ENCODE results near the gene TIMM13. TPM values are rescaled to one million over a fixed set of nuclear protein-coding genes. Genes with fewer than 3 reads are reported as not detected.

Gene TIMM13
- total RNA-seq, 1 donor from 2014 or later = 22.3 TPM

DNA sequence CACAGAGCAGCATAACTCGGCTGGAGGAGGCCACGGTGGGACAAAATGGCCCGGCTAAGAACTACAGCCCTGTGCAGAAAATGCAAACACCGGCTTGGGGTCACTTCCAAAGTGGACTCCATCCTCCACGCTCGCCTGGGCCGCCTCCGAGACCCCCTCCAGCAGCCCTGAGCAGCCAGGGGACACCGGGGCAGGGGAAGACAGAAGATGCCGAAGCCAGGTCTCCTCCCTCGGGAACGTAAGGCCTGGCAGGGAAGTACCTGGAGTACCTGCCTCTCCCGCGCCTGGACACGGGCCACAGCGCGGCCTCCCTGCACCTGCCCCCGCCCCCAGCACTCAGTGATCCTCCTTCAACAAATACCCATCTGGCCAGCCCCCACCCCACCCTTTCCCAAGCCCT is 24.4 kb upstream of the TIMM13 start:
- no peaks in the 10 kb centered on the region for H3K9me3 ChIP-seq (ENCODE audit: low read depth)
- Mint-ChIP-seq H3K4me1 (peaks cover 17% of the 10 kb centered on the region), H3K36me3 (peaks cover 11% of the 10 kb centered on the region), H3K27ac (no peak overlapping the region), H3K27me3 (ENCODE audit: insufficient read depth, low read depth) (peaks cover 3% of the 10 kb centered on the region), H3K4me3 (no peak overlapping the region), H3K9me3 (no peaks in the 10 kb centered on the region)
- no peak overlapping the region for H3K27ac ChIP-seq
- no peaks in the 10 kb centered on the region for H3F3A ChIP-seq (ENCODE audit: low read depth)
- peaks cover 93% of the 10 kb centered on the region for H4K20me1 ChIP-seq (ENCODE audit: low read depth)
- TF ChIP-seq, protein P1, sequence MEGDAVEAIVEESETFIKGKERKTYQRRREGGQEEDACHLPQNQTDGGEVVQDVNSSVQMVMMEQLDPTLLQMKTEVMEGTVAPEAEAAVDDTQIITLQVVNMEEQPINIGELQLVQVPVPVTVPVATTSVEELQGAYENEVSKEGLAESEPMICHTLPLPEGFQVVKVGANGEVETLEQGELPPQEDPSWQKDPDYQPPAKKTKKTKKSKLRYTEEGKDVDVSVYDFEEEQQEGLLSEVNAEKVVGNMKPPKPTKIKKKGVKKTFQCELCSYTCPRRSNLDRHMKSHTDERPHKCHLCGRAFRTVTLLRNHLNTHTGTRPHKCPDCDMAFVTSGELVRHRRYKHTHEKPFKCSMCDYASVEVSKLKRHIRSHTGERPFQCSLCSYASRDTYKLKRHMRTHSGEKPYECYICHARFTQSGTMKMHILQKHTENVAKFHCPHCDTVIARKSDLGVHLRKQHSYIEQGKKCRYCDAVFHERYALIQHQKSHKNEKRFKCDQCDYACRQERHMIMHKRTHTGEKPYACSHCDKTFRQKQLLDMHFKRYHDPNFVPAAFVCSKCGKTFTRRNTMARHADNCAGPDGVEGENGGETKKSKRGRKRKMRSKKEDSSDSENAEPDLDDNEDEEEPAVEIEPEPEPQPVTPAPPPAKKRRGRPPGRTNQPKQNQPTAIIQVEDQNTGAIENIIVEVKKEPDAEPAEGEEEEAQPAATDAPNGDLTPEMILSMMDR (IDR thresholded peaks at IDR 0.05) = no peak
- TF ChIP-seq EZH2phosphoT487 (IDR thresholded peaks at IDR 0.05) (no peak), EZH2 (IDR thresholded peaks at IDR 0.05) (no peak)
- no peak overlapping the region for H3K4me3 ChIP-seq
- no peak for DNase-seq (ENCODE audit: low spot score)
- H2AFZ ChIP-seq (replicated peaks) = no peak overlapping the region
- H3K9ac ChIP-seq = no peak overlapping the region
- H3K79me2 ChIP-seq (ENCODE audit: low read depth) = peaks cover 99% of the 10 kb centered on the region
- no peaks in the 10 kb centered on the region for H3K27me3 ChIP-seq
- no peaks in the 10 kb centered on the region for H3K36me3 ChIP-seq
- H3K4me2 ChIP-seq = no peak overlapping the region
- H3K4me1 ChIP-seq = peaks cover 11% of the 10 kb centered on the region

- H3K27ac Mint-ChIP-seq = no peak overlapping the region
- Histone ChIP-seq H3K9me3 (ENCODE audit: low read depth) (no peaks in the 10 kb centered on the region), H3K4me2 (no peak overlapping the region), H3F3A (ENCODE audit: low read depth) (no peaks in the 10 kb centered on the region), H3K4me1 (peaks cover 17% of the 10 kb centered on the region), H3K9ac (no peak overlapping the region), H3K27ac (no peak overlapping the region), H3K27me3 (no peaks in the 10 kb centered on the region), H4K20me1 (ENCODE audit: low read depth) (peaks cover 98% of the 10 kb centered on the region), H3K79me2 (ENCODE audit: low read depth) (peaks cover 100% of the 10 kb centered on the region), H3K36me3 (no peaks in the 10 kb centered on the region), H3K4me3 (no peak overlapping the region), H2AFZ (replicated peaks) (no peak overlapping the region)
- H3K4me3 Mint-ChIP-seq = no peak overlapping the region
- H3K9me3 Mint-ChIP-seq = no peaks in the 10 kb centered on the region
- TF ChIP-seq, protein P1 (IDR thresholded peaks at IDR 0.05) = no peak
- no peak for TF ChIP-seq EZH2phosphoT487 (IDR thresholded peaks at IDR 0.05)
- no peak for TF ChIP-seq EZH2 (IDR thresholded peaks at IDR 0.05)
- peaks cover 20% of the 10 kb centered on the region for H3K4me1 Mint-ChIP-seq
- H3K36me3 Mint-ChIP-seq = peaks cover 11% of the 10 kb centered on the region
- DNase-seq (ENCODE audit: low spot score) = no peak
- peaks cover 3% of the 10 kb centered on the region for H3K27me3 Mint-ChIP-seq (ENCODE audit: insufficient read depth, low read depth)
These were observed 23.8 kb upstream of the TIMM13 start for GRCh38 chr19:2451138-2451537.

DNA sequence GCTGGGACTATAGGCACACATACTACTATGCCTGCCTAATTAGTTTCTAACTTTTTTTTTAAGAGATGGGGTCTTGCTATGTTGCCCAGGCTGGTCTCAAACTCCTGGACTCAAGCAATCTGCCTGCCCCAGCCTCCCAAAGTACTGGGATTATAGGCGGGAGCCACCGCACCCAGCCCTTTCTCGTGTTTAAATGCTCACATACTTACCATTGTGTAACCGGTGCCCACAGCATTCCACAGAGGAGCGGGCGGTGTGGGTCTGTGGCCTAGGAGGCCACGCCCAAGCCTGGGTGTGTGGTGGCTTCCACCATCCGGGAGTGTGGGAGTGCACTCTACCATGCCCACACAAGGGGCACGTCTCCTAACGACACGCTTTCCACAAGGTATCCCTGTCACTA is 21.6 kb upstream of the TIMM13 start:
- Histone ChIP-seq H3K4me1 (peaks cover 7% of the 10 kb centered on the region), H3F3A (ENCODE audit: low read depth) (no peaks in the 10 kb centered on the region), H3K27ac (no peak overlapping the region), H3K4me2 (no peak overlapping the region), H3K9ac (no peak overlapping the region), H2AFZ (replicated peaks) (no peak overlapping the region), H3K36me3 (no peaks in the 10 kb centered on the region), H3K79me2 (ENCODE audit: low read depth) (peaks cover 92% of the 10 kb centered on the region), H4K20me1 (ENCODE audit: low read depth) (peaks cover 93% of the 10 kb centered on the region), H3K27me3 (no peaks in the 10 kb centered on the region), H3K9me3 (ENCODE audit: low read depth) (no peaks in the 10 kb centered on the region), H3K4me3 (no peak overlapping the region)
- no peak overlapping the region for H3K4me3 Mint-ChIP-seq
- H3K36me3 Mint-ChIP-seq = peaks cover 13% of the 10 kb centered on the region
- TF ChIP-seq EZH2 (IDR thresholded peaks at IDR 0.05) = no peak
- TF ChIP-seq, protein P1 (IDR thresholded peaks at IDR 0.05) = no peak
- no peak for DNase-seq (ENCODE audit: low spot score)
- no peak overlapping the region for H3K27ac Mint-ChIP-seq
- peaks cover 11% of the 10 kb centered on the region for H3K4me1 Mint-ChIP-seq
- no peaks in the 10 kb centered on the region for H3K9me3 Mint-ChIP-seq
- peaks cover 3% of the 10 kb centered on the region for H3K27me3 Mint-ChIP-seq (ENCODE audit: insufficient read depth, low read depth)
